Measurements from ENCODE around the gene EID2.

GRCh38 chr19:39496063-39496462 lies 43.9 kb downstream of the EID2 start:
- TF ChIP-seq CTCF (IDR thresholded peaks at IDR 0.05) (no peak), POLR2AphosphoS5 (IDR thresholded peaks at IDR 0.05) (no peak), POLR2A (IDR thresholded peaks at IDR 0.05) (no peak)
